Thyroid gland (tissue), 4 donors: Measurements from ENCODE around the gene RRAGD. TPM values are rescaled to one million over a fixed set of nuclear protein-coding genes. Genes with fewer than 3 reads are reported as not detected.
"Not testable (repeated sequence)": the region's sequence is repeated elsewhere in the genome, so short reads cannot be mapped to it uniquely, and the experiment has no call there.

Experiments
- DNase-seq, 2 donors: peaks; one replicate each; pipeline ENCODE4 v3.0.0-alpha.2; 2019
- H3K27ac ChIP-seq, 3 donors: fragments of 200-600 bp; sonication (generic); 1 replicate in 2 of 3; 2 replicates in 1 of 3; pipeline ENCODE4 v1.5.1; 2016 to 2019; ENCODE audit warnings: mild to moderate bottlenecking in 1 of 3, moderate library complexity in 1 of 3
- H3K27me3 ChIP-seq: fragments of 200-600 bp; sonication (generic); one replicate; pipeline ENCODE4 v1.5.1; 2019
- H3K36me3 ChIP-seq, 2 donors: fragments of 200-600 bp; sonication (generic); one replicate each; pipeline ENCODE4 v1.5.1; 2016 to 2019
- H3K4me1 ChIP-seq, 2 donors: fragments of 200-600 bp; sonication (generic); one replicate each; pipeline ENCODE4 v1.5.1; 2017 to 2019
- H3K4me3 ChIP-seq, 3 donors: fragments of 200-600 bp; sonication (generic); replicated peaks in 1 of 3; 1 replicate in 2 of 3; 2 replicates in 1 of 3; pipeline ENCODE4 v1.5.1; 2016; ENCODE audit warnings: mild to moderate bottlenecking in 1 of 3
- H3K9me3 ChIP-seq: fragments of 200-600 bp; sonication (generic); one replicate; pipeline ENCODE4 v1.5.1; 2017
- CTCF ChIP-seq, 6 experiments: fragments of 200-600 bp in 3 of 6; fragments of 450-650 bp in 3 of 6; sonication (generic) in 3 of 6; IDR thresholded peaks; one replicate each; pipeline ENCODE4 v1.5.1; 2016 to 2019; ENCODE audit warnings: antibody characterized with exemption in 6 of 6, mild to moderate bottlenecking in 2 of 6, inconsistent platforms in 1 of 6, moderate library complexity in 1 of 6
- POLR2A ChIP-seq, 2 donors: fragments of 450-650 bp; IDR thresholded peaks; one replicate each; pipeline ENCODE4 v1.6.1; 2017; ENCODE audit warnings: antibody characterized with exemption in 2 of 2, mild to moderate bottlenecking in 2 of 2, moderate library complexity in 1 of 2
- WGBS, 2 donors: methylation state at CpG; one replicate each; pipeline ENCODE4 v1.1.5; 2017; 5-methylcytosine and 5-hydroxymethylcytosine counted together
- intact Hi-C: fragments of 100-400 bp; cut with DNase I; formaldehyde crosslinking; loops from one replicate; pipeline ENCODE4 v1.15.1; 2023
- total RNA-seq, 4 donors: library from RNA; depleted of rRNA; stranded (reverse); fragments of >200 nt; gene quantifications; one replicate each; pipeline ENCODE4 v1.2.3, GENCODE V29; 2016

RRAGD gene
- total RNA-seq, 4 donors from 2014 or later, result 49.8 to 73.0 (median 62.2) TPM

GRCh38 chr6:89400912-89401399, 11.1 kb downstream of the RRAGD start:
- no peaks in the 10 kb centered on the region for H3K9me3 ChIP-seq
- DNase-seq, result peak in 1 of 2 donors; percentile 14
- H3K36me3 ChIP-seq, result no peaks in the 10 kb centered on the region
- 65 to 69% methylated on average over 6 of the region's 6 CpGs for WGBS, 2 donors
- no peaks in the 10 kb centered on the region for H3K27me3 ChIP-seq
- H3K4me3 ChIP-seq, result no peak overlapping the region
- intact Hi-C loops, result no loop called here
- peaks cover 0 to 8% of the 10 kb centered on the region in 2 donors for H3K4me1 ChIP-seq
- no peak overlapping the region for H3K27ac ChIP-seq
- TF ChIP-seq CTCF (IDR thresholded peaks at IDR 0.05), result no peak
- TF ChIP-seq POLR2A (IDR thresholded peaks at IDR 0.05), result no peak

- H3K9me3 ChIP-seq, result no peaks in the 10 kb centered on the region
- WGBS, 2 donors, result 96 to 97% methylated on average over 3 of the region's 3 CpGs
- no peaks in the 10 kb centered on the region for H3K27me3 ChIP-seq
- DNase-seq, result no peak
- H3K27ac ChIP-seq, result no peak overlapping the region
- peaks cover 0 to 8% of the 10 kb centered on the region in 2 donors for H3K4me1 ChIP-seq
- intact Hi-C loops, result no loop called here
- H3K36me3 ChIP-seq, result no peaks in the 10 kb centered on the region
- TF ChIP-seq POLR2A (IDR thresholded peaks at IDR 0.05) (no peak), CTCF (IDR thresholded peaks at IDR 0.05) (no peak)
- no peak overlapping the region for H3K4me3 ChIP-seq
Measured at GRCh38 chr6:89400050-89400449, 12.0 kb downstream of the RRAGD start.

- H3K4me3 ChIP-seq, result no peak overlapping the region
- no peaks in the 10 kb centered on the region for H3K27me3 ChIP-seq
- H3K9me3 ChIP-seq, result no peaks in the 10 kb centered on the region
- TF ChIP-seq CTCF (IDR thresholded peaks at IDR 0.05) (no peak), POLR2A (IDR thresholded peaks at IDR 0.05) (no peak)
- DNase-seq, result no peak
- intact Hi-C loops, result no loop called here
- peaks cover 0 to 8% of the 10 kb centered on the region in 2 donors for H3K4me1 ChIP-seq
- WGBS, 2 donors, result 93 to 94% methylated on average over 7 of the region's 7 CpGs
- no peaks in the 10 kb centered on the region for H3K36me3 ChIP-seq
- no peak overlapping the region for H3K27ac ChIP-seq
Measured at GRCh38 chr6:89398762-89399525, 13.1 kb downstream of the RRAGD start.

GRCh38 chr6:89397884-89398283, 14.2 kb downstream of the RRAGD start:
- H3K4me1 ChIP-seq, H3K9me3 ChIP-seq, DNase-seq, H3K27ac ChIP-seq, intact Hi-C loops, H3K36me3 ChIP-seq, H3K27me3 ChIP-seq, H3K4me3 ChIP-seq: not testable (repeated sequence)
- WGBS, 2 donors, result 91 to 92% methylated on average over 4 of the region's 4 CpGs

- H3K9me3 ChIP-seq, result no peaks in the 10 kb centered on the region
- DNase-seq, result no peak
Measured at GRCh38 chr6:89393659-89394058, 18.4 kb downstream of the RRAGD start.

More at GRCh38 chr6:89393659-89394058, 18.4 kb downstream of the RRAGD start:
- intact Hi-C loops, result no loop called here
- TF ChIP-seq POLR2A (IDR thresholded peaks at IDR 0.05), result no peak
- TF ChIP-seq CTCF (IDR thresholded peaks at IDR 0.05), result no peak
- Histone ChIP-seq H3K27me3 (no peaks in the 10 kb centered on the region), H3K27ac (no peak overlapping the region), H3K4me1 (no peaks in the 10 kb centered on the region), H3K36me3 (no peaks in the 10 kb centered on the region), H3K4me3 (no peak overlapping the region)
- WGBS, 2 donors, result 90 to 98% methylated on average over 1 of the region's 1 CpG
